A549 (cell line): ENCODE data around the gene ZNF469. TPM values are rescaled to one million over a fixed set of nuclear protein-coding genes. Genes with fewer than 3 reads are reported as not detected.

Source experiments
- ATAC-seq, 2 experiments: fragments of 200-7000 bp in 1 of 2; fragments of >200 bp in 1 of 2; cut with Nextera tagmentation in 1 of 2; cut with Tn5 transposase in 1 of 2; 3 replicates each; pipeline versions ENCODE4 v1.8.0 to v1.9.1; 2018 to 2020; ENCODE audit warnings: mild to moderate bottlenecking in 1 of 2, moderate library complexity in 1 of 2
- CTCF ChIA-PET: fragments of 300-600 bp; sonication (Branson Sonifier 250); formaldehyde crosslinking; extraction: SDS; loops from one replicate; lab custom pipeline; 2021; ENCODE audit warnings: antibody characterized with exemption, inconsistent platforms; lab: Yijun Ruan, JAX
- POLR2A ChIA-PET: fragments of 350-600 bp; formaldehyde crosslinking; extraction: SDS; loops from one replicate; lab custom pipeline; 2021; ENCODE audit warnings: antibody characterized with exemption, inconsistent platforms; lab: Yijun Ruan, JAX
- DNase-seq, 2 experiments: peaks; one replicate each; pipeline versions ENCODE4 v3.0.0 to v3.0.0-alpha.2; 2011 to 2016; ENCODE audit warnings: low read depth in 1 of 2, low spot score in 1 of 2
- FAIRE-seq: peaks from 2 replicates; lab custom pipeline; 2011; peaks lifted over from hg19 to GRCh38; lab: Jason Lieb, UNC
- H3K27ac ChIP-seq, 2 experiments: fragments of >200 bp; sonication (Bioruptor Twin); formaldehyde crosslinking; 3 replicates each; pipeline ENCODE4 v1.5.1; 2016 to 2017
- H3K4me1 ChIP-seq: fragments of >200 bp; sonication (Bioruptor Twin); formaldehyde crosslinking; 3 replicates; pipeline ENCODE4 v1.6.1; 2016
- H3K4me2 ChIP-seq: fragments of >200 bp; sonication (Bioruptor Twin); formaldehyde crosslinking; 3 replicates; pipeline ENCODE4 v1.6.1; 2016
- H3K4me3 ChIP-seq: fragments of >200 bp; sonication (Bioruptor Twin); formaldehyde crosslinking; 3 replicates; pipeline ENCODE4 v1.5.1; 2016
- H3K9me3 ChIP-seq: fragments of >200 bp; sonication (Bioruptor Twin); formaldehyde crosslinking; 3 replicates; pipeline ENCODE4 v1.6.1; 2016
- ATOH8 ChIP-seq: fragments of 250-450 bp; sonication (Bioruptor Pico); IDR thresholded peaks from 2 replicates; pipeline ENCODE4 v1.5.0; 2020; ENCODE audit warnings: low read depth, mild to moderate bottlenecking, moderate library complexity
- BHLHE40 ChIP-seq: IDR thresholded peaks from 2 replicates; pipeline ENCODE4 v1.6.1; 2012; ENCODE audit warnings: low read depth, low read length, inconsistent platforms
- ESRRA ChIP-seq: fragments of 150-350 bp; IDR thresholded peaks from 2 replicates; pipeline ENCODE4 v1.6.1; 2014; ENCODE audit warnings: mild to moderate bottlenecking, low read length, borderline replicate concordance
- FOSB ChIP-seq: fragments of 250-450 bp; sonication (Bioruptor Pico); IDR thresholded peaks from 2 replicates; pipeline ENCODE4 v1.5.0; 2020; ENCODE audit warnings: mild to moderate bottlenecking, moderate library complexity
- HDAC2 ChIP-seq: fragments of 200-600 bp; sonication (generic); IDR thresholded peaks from 2 replicates; pipeline ENCODE4 v1.6.1; 2016
- HMGXB4 ChIP-seq: fragments of 250-450 bp; sonication (Bioruptor Pico); IDR thresholded peaks from 2 replicates; pipeline ENCODE4 v1.5.0; 2021; ENCODE audit warnings: mild to moderate bottlenecking, moderate library complexity, borderline replicate concordance
- JUN ChIP-seq, 2 experiments: fragments of >200 bp; sonication (Bioruptor Twin); formaldehyde crosslinking; IDR thresholded peaks; 2 replicates in 1 of 2; 3 replicates in 1 of 2; pipeline ENCODE4 v1.6.1; 2016 to 2017
- KDM5A ChIP-seq: fragments of 200-600 bp; sonication (generic); IDR thresholded peaks from 2 replicates; pipeline ENCODE4 v1.6.1; 2016; ENCODE audit warnings: antibody characterized with exemption, mild to moderate bottlenecking
- MAFK ChIP-seq: fragments of 450-650 bp; IDR thresholded peaks from 2 replicates; pipeline ENCODE4 v1.6.1; 2014; ENCODE audit not compliant: partially characterized antibody
- MAX ChIP-seq: IDR thresholded peaks from 2 replicates; pipeline ENCODE4 v1.6.1; 2012
- MAZ ChIP-seq: fragments of 150-350 bp; IDR thresholded peaks from 2 replicates; pipeline ENCODE4 v1.6.1; 2014; ENCODE audit warnings: antibody characterized with exemption, low read depth, low read length, borderline replicate concordance
- MYC ChIP-seq: IDR thresholded peaks from 2 replicates; pipeline ENCODE4 v1.6.1; 2012; ENCODE audit warnings: mild to moderate bottlenecking, inconsistent platforms, low read length, improper control_type of control experiment, borderline replicate concordance
- NPAS2 ChIP-seq: fragments of 250-450 bp; sonication (Bioruptor Pico); IDR thresholded peaks from 2 replicates; pipeline ENCODE4 v1.8.0; 2022; ENCODE audit warnings: mild to moderate bottlenecking, moderate library complexity, borderline replicate concordance
- NR3C1 ChIP-seq: fragments of >200 bp; sonication (Bioruptor Twin); formaldehyde crosslinking; IDR thresholded peaks from 3 replicates; pipeline ENCODE4 v1.6.1; 2017
- REST ChIP-seq: fragments of 200-600 bp; sonication (generic); IDR thresholded peaks from 2 replicates; pipeline ENCODE4 v1.6.1; 2016; ENCODE audit warnings: antibody characterized with exemption, mild to moderate bottlenecking, moderate library complexity
- SMC3 ChIP-seq: fragments of >200 bp; sonication (Bioruptor Twin); formaldehyde crosslinking; IDR thresholded peaks from 3 replicates; pipeline ENCODE4 v1.6.1; 2018; ENCODE audit warnings: inconsistent platforms
- SREBF2 ChIP-seq: fragments of 450-650 bp; IDR thresholded peaks from 2 replicates; pipeline ENCODE4 v1.6.1; 2014; ENCODE audit warnings: mild to moderate bottlenecking, moderate library complexity
- TFCP2L1 ChIP-seq: fragments of 250-450 bp; sonication (Bioruptor Pico); IDR thresholded peaks from 2 replicates; pipeline ENCODE4 v1.5.0; 2021; ENCODE audit warnings: mild to moderate bottlenecking
- TP53 ChIP-seq: fragments of 250-450 bp; sonication (Bioruptor Pico); IDR thresholded peaks from 2 replicates; pipeline ENCODE4 v1.5.0; 2021; ENCODE audit warnings: mild to moderate bottlenecking, moderate library complexity
- ZNF302 ChIP-seq: fragments of 250-450 bp; sonication (Bioruptor Pico); IDR thresholded peaks from 2 replicates; pipeline ENCODE4 v1.9.0; 2021; ENCODE audit warnings: inconsistent platforms, mild to moderate bottlenecking, moderate library complexity
- WGBS: methylation state at CpG from one replicate; pipeline ENCODE4 v1.1.6; 2017; ENCODE audit errors: missing lambda C conversion rate; 5-methylcytosine and 5-hydroxymethylcytosine counted together
- polyA plus RNA-seq, 4 experiments: library from polyadenylated mRNA; depleted of rRNA in 3 of 4; stranded (reverse); fragments of >200 nt; fragmentation: RNase III in 1 of 4; extraction: RNeasy Plus Mini Kit Qiagen cat#74134 plus additional on column Dnase treatment in 1 of 4; gene quantifications; 2 replicates in 3 of 4; 3 replicates in 1 of 4; pipeline ENCODE4 v1.2.3, GENCODE V29; 2011 to 2017

Gene ZNF469
- polyA plus RNA-seq, 2 of the 4 experiments (the other 2 are of a cell fraction): 0.47 to 4.4 TPM

GRCh38 chr16:88334778-88335720 is 47.7 kb upstream of the ZNF469 start:
- CTCF ChIA-PET: no interaction called here
- WGBS: 96% methylated on average over 28 of the region's 29 CpGs
- POLR2A ChIA-PET: no interaction called here
- ATAC-seq: no peak
- Histone ChIP-seq H3K27ac (peak overlapping the region; percentile 99 to 100), H3K9me3 (peaks cover 23% of the 10 kb centered on the region), H3K4me3 (no peak overlapping the region), H3K4me2 (peak overlapping the region; percentile 90), H3K4me1 (peaks cover 30% of the 10 kb centered on the region)
- DNase-seq: no peak
- FAIRE-seq: no peak
- TF ChIP-seq REST: no peak
- no peak for TF ChIP-seq HDAC2
- no peak for TF ChIP-seq KDM5A
- no peak for TF ChIP-seq MYC
- no peak for TF ChIP-seq ATOH8 (CRISPR knock-in tag)
- no peak for TF ChIP-seq TP53 (CRISPR knock-in tag)
- no peak for TF ChIP-seq SREBF2
- TF ChIP-seq JUN (IDR thresholded peaks at IDR 0.05): no peak
- TF ChIP-seq FOSB (CRISPR knock-in tag): no peak
- no peak for TF ChIP-seq ZNF302 (CRISPR knock-in tag)
- TF ChIP-seq MAFK: no peak
- TF ChIP-seq ESRRA: no peak
- TF ChIP-seq NPAS2 (CRISPR knock-in tag): no peak
- TF ChIP-seq BHLHE40: no peak
- no peak for TF ChIP-seq NR3C1
- TF ChIP-seq TFCP2L1 (CRISPR knock-in tag): no peak
- no peak for TF ChIP-seq MAZ
- no peak for TF ChIP-seq MAX
- TF ChIP-seq HMGXB4 (CRISPR knock-in tag): no peak
- TF ChIP-seq SMC3: no peak
